Endothelial cell of umbilical vein (primary cell): ENCODE measurements around the gene ZMIZ1. TPM values are rescaled to one million over a fixed set of nuclear protein-coding genes. Genes with fewer than 3 reads are reported as not detected.

Source experiments
- BruUV-seq: library from RNA; stranded (reverse); fragments of 400-500 nt; replicated peaks from 2 replicates; lab custom pipeline; 2021; lab: Mats Ljungman, UMichigan
- CTCF ChIA-PET: fragments of 300-600, 350-600 bp; sonication (Branson Sonifier 250); formaldehyde crosslinking; loops from one replicate; lab custom pipeline; 2021; ENCODE audit warnings: antibody characterized with exemption, inconsistent platforms; lab: Charles Lee
- POLR2A ChIA-PET: fragments of 300-600, 350-600 bp; sonication (Branson Sonifier 250); formaldehyde crosslinking; loops from one replicate; lab custom pipeline; 2021; ENCODE audit warnings: antibody characterized with exemption, inconsistent platforms; lab: Charles Lee
- DNase-seq: peaks from one replicate; pipeline ENCODE4 v3.0.0-alpha.2; 2011; ENCODE audit warnings: low read depth, low spot score
- FAIRE-seq: peaks from 2 replicates; lab custom pipeline; 2011; peaks lifted over from hg19 to GRCh38; lab: Jason Lieb, UNC
- H2AFZ ChIP-seq: 2 replicates; pipeline ENCODE4 v1.6.0; 2012; ENCODE audit warnings: low read depth, low read length, control low read depth, inconsistent platforms
- H3K27ac ChIP-seq: 2 replicates; pipeline ENCODE4 v1.5.1; 2011; ENCODE audit warnings: low read depth, mild to moderate bottlenecking, control low read depth, low read length, moderate library complexity; ENCODE audit not compliant: insufficient read depth
- H3K27me3 ChIP-seq, 2 experiments: 2 replicates each; pipeline versions ENCODE4 v1.6.0 to v1.6.1; 2011; ENCODE audit warnings: low read length in 2 of 2, mixed read lengths in 1 of 2; ENCODE audit not compliant: control insufficient read depth in 2 of 2, insufficient read depth in 2 of 2
- H3K36me3 ChIP-seq, 2 experiments: 2 replicates in 1 of 2; 3 replicates in 1 of 2; pipeline ENCODE4 v1.5.1; 2011; ENCODE audit warnings: low read length in 2 of 2, mild to moderate bottlenecking in 1 of 2, moderate library complexity in 1 of 2; ENCODE audit not compliant: control insufficient read depth in 2 of 2, insufficient read depth in 2 of 2; ENCODE audit errors: extremely low read depth in 1 of 2
- H3K4me1 ChIP-seq: 3 replicates; pipeline ENCODE4 v1.5.1; 2011; ENCODE audit warnings: mild to moderate bottlenecking, low read length; ENCODE audit not compliant: control insufficient read depth, insufficient read depth; ENCODE audit errors: extremely low read depth
- H3K4me2 ChIP-seq: 2 replicates; pipeline ENCODE4 v1.6.1; 2011; ENCODE audit warnings: low read length, control low read depth, mixed read lengths; ENCODE audit not compliant: insufficient read depth
- H3K4me3 ChIP-seq, 3 experiments: fragments of 200-600 bp in 1 of 3; sonication (generic), shearing (Covaris generic) in 1 of 3; replicated peaks in 1 of 3; 2 replicates each; pipeline ENCODE4 v1.5.1; 2011 to 2016; ENCODE audit warnings: control low read depth in 3 of 3, low read length in 3 of 3, mild to moderate bottlenecking in 2 of 3, inconsistent platforms in 1 of 3, low read depth in 1 of 3, moderate library complexity in 1 of 3; ENCODE audit not compliant: insufficient read depth in 1 of 3
- H3K79me2 ChIP-seq: 2 replicates; pipeline ENCODE4 v1.6.0; 2012; ENCODE audit warnings: low read length, inconsistent platforms; ENCODE audit not compliant: control insufficient read depth, insufficient read depth
- H3K9ac ChIP-seq: replicated peaks from 2 replicates; pipeline ENCODE3; 2011; ENCODE audit warnings: low read length, control low read depth; ENCODE audit not compliant: insufficient read depth; ENCODE audit errors: extremely low read depth
- H3K9me1 ChIP-seq: replicated peaks from 3 replicates; pipeline ENCODE4 v1.6.0; 2011; ENCODE audit warnings: mild to moderate bottlenecking, low read length; ENCODE audit not compliant: control insufficient read depth, insufficient read depth; ENCODE audit errors: extremely low read depth
- H3K9me3 ChIP-seq: replicated peaks from 2 replicates; pipeline ENCODE4 v1.5.1; 2012; ENCODE audit warnings: low read length, inconsistent platforms; ENCODE audit not compliant: control insufficient read depth, insufficient read depth
- H4K20me1 ChIP-seq: replicated peaks from 2 replicates; pipeline ENCODE3; 2011; ENCODE audit warnings: mild to moderate bottlenecking, low read length; ENCODE audit not compliant: control insufficient read depth, insufficient read depth; ENCODE audit errors: extremely low read depth
- EZH2 ChIP-seq: IDR thresholded peaks from 2 replicates; pipeline ENCODE4 v1.6.1; 2012; ENCODE audit warnings: borderline replicate concordance, low read depth, mild to moderate bottlenecking, moderate library complexity, low read length, inconsistent platforms; ENCODE audit not compliant: severe bottlenecking
- FOS ChIP-seq: IDR thresholded peaks from 2 replicates; pipeline ENCODE4 v1.6.1; 2011; ENCODE audit warnings: mild to moderate bottlenecking, low read length, moderate library complexity, borderline replicate concordance; ENCODE audit not compliant: insufficient read depth
- GATA2 ChIP-seq: IDR thresholded peaks from 2 replicates; pipeline ENCODE4 v1.7.0; 2011; ENCODE audit warnings: low read depth, mild to moderate bottlenecking, moderate library complexity, mixed read lengths, low read length; ENCODE audit not compliant: insufficient read length, insufficient read depth
- POLR2AphosphoS5 ChIP-seq: IDR thresholded peaks from 2 replicates; pipeline ENCODE4 v1.6.1; 2012; ENCODE audit warnings: low read depth, mild to moderate bottlenecking, control low read depth, low read length, moderate library complexity; ENCODE audit not compliant: insufficient read depth
- dilution Hi-C: fragments of 300-500 bp; cut with MboI; formaldehyde crosslinking; loops from one replicate; pipeline ENCODE4 v1.15.0; 2019; ENCODE audit warnings: low sequenced_read_pairs; ENCODE audit not compliant: extremely low pct_ligation_motif_present
- intact Hi-C: fragments of 100-400 bp; cut with micrococcal nuclease; formaldehyde crosslinking; loops from one replicate; pipeline ENCODE4 v1.10.0; 2022
- polyA plus RNA-seq, 4 experiments: library from polyadenylated mRNA; depleted of rRNA in 3 of 4; stranded (reverse) in 3 of 4; unstranded in 1 of 4; fragments of >200 nt; gene quantifications; 2 replicates each; pipeline versions ENCODE4 v1.2.1 to v1.2.3, GENCODE V29; 2011 to 2012; ENCODE audit warnings: missing spikeins in 1 of 4
- total RNA-seq: library from RNA; stranded (reverse); gene quantifications from 2 replicates; pipeline ENCODE4 v1.2.3, GENCODE V29; 2021
- TF ChIP-seq, protein P1 (sequence below), 2 donors: IDR thresholded peaks; 1 replicate in 1 of 2; 2 replicates in 1 of 2; pipeline ENCODE4 v1.5.1; 2011; ENCODE audit warnings: low read length in 2 of 2, mild to moderate bottlenecking in 2 of 2, moderate library complexity in 2 of 2, control low read depth in 1 of 2, inconsistent platforms in 1 of 2, low read depth in 1 of 2; ENCODE audit not compliant: insufficient read depth in 1 of 2; ENCODE audit errors: extremely low read depth in 1 of 2

Gene ZMIZ1
- total and polyA plus RNA-seq, 2 donors (not counting 3 experiments of a cell fraction or from before 2014, with no cell fraction given) = 12.5 to 46.7 TPM

DNA sequence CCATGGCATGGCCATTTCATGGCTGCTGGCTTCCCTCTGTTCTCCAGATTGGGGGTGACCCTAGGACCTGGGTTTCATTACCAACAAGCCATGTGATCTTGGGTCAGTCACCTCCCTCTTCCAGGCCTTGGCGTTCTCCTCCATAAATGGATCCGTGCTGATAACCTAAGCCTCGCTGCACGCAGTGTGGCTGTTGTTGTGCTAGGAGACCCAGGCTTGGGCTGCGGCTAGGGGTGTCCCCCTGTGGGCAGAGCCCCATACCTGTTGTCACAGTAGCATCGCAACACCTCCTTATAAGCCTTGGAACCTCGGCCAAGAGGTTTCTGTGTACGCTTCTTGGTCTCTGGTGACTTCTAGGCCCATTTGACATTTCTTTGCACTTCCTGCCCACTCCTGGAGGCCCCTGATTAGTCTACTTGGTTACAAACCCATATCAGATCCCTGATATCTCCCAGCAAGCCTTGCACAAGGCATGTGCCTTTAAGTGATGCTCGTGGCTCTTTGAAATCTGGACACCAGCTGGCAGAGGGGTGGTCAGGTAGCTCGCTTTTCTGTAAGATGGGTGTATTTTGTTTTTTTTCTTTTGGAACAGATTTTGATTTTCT lies 23.6 kb downstream of the ZMIZ1 start:
- Histone ChIP-seq H3K27me3 (no peaks in the 10 kb centered on the region), H3K4me2 (no peak overlapping the region), H3K9me1 (no peaks in the 10 kb centered on the region), H4K20me1 (no peaks in the 10 kb centered on the region), H3K9me3 (no peaks in the 10 kb centered on the region), H3K4me1 (peaks cover 10% of the 10 kb centered on the region), H3K79me2 (peaks cover 80% of the 10 kb centered on the region), H3K36me3 (no peaks in the 10 kb centered on the region), H3K4me3 (no peak overlapping the region), H3K27ac (no peak overlapping the region), H2AFZ (no peak overlapping the region), H3K9ac (no peak overlapping the region)
- POLR2A ChIA-PET = no interaction called here
- dilution Hi-C loops = no loop called here
- intact Hi-C loops = no loop called here
- no peak for TF ChIP-seq EZH2
- no peak for TF ChIP-seq POLR2AphosphoS5
- no peak for TF ChIP-seq GATA2
- TF ChIP-seq FOS = no peak
- TF ChIP-seq, protein P1, sequence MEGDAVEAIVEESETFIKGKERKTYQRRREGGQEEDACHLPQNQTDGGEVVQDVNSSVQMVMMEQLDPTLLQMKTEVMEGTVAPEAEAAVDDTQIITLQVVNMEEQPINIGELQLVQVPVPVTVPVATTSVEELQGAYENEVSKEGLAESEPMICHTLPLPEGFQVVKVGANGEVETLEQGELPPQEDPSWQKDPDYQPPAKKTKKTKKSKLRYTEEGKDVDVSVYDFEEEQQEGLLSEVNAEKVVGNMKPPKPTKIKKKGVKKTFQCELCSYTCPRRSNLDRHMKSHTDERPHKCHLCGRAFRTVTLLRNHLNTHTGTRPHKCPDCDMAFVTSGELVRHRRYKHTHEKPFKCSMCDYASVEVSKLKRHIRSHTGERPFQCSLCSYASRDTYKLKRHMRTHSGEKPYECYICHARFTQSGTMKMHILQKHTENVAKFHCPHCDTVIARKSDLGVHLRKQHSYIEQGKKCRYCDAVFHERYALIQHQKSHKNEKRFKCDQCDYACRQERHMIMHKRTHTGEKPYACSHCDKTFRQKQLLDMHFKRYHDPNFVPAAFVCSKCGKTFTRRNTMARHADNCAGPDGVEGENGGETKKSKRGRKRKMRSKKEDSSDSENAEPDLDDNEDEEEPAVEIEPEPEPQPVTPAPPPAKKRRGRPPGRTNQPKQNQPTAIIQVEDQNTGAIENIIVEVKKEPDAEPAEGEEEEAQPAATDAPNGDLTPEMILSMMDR (IDR thresholded peaks at IDR 0.05; ENCODE audit: extremely low read depth in 1 of 2, insufficient read depth in 1 of 2, low read depth in 1 of 2, low read length in 2 of 2) = no peak
- BruUV-seq = no TSS peak
- CTCF ChIA-PET = interaction anchor here (1.6 kb wide), 1 partner anchor 103 kb away, joined by 3 read pairs; no protein-coding TSS in a partner anchor
- FAIRE-seq (no peak), DNase-seq (no peak)
